Osteoblast (primary cell): ENCODE data around the gene CTPS2. TPM values are rescaled to one million over a fixed set of nuclear protein-coding genes. Genes with fewer than 3 reads are reported as not detected.
A peak's percentile ranks its signal among the peaks of the same experiment; 100 is the strongest.
"Not testable (repeated sequence)": the region's sequence is repeated elsewhere in the genome, so short reads cannot be mapped to it uniquely, and the experiment has no call there.

ENCODE experiments used
- DNase-seq: peaks from one replicate; pipeline ENCODE4 v3.0.0; 2011; ENCODE audit warnings: low spot score, mixed read lengths; ENCODE audit not compliant: insufficient read length; ENCODE audit errors: missing footprints
- H2AFZ ChIP-seq: 2 replicates; pipeline ENCODE4 v1.6.0; 2011; ENCODE audit warnings: mild to moderate bottlenecking, low read length
- H3K27ac ChIP-seq: 2 replicates; pipeline ENCODE4 v1.5.1; 2011; ENCODE audit warnings: mild to moderate bottlenecking, low read depth, low read length, moderate library complexity
- H3K27me3 ChIP-seq: 2 replicates; pipeline ENCODE4 v1.6.0; 2012; ENCODE audit warnings: mild to moderate bottlenecking, control low read depth, inconsistent platforms, low read length, moderate library complexity; ENCODE audit not compliant: insufficient read depth
- H3K36me3 ChIP-seq: 2 replicates; pipeline ENCODE4 v1.5.1; 2011; ENCODE audit warnings: mild to moderate bottlenecking, low read length, control low read depth, moderate library complexity; ENCODE audit not compliant: insufficient read depth
- H3K4me1 ChIP-seq: 2 replicates; pipeline ENCODE4 v1.5.1; 2011; ENCODE audit warnings: mild to moderate bottlenecking, low read length, control low read depth, moderate library complexity; ENCODE audit not compliant: insufficient read depth
- H3K4me2 ChIP-seq: 2 replicates; pipeline ENCODE4 v1.6.0; 2011; ENCODE audit warnings: mild to moderate bottlenecking, low read length; ENCODE audit not compliant: insufficient read depth
- H3K4me3 ChIP-seq: fragments of 200-600 bp; sonication (generic); 3 replicates; pipeline ENCODE4 v1.5.1; 2012; ENCODE audit warnings: mild to moderate bottlenecking, low read length, inconsistent platforms; ENCODE audit not compliant: insufficient read depth
- H3K79me2 ChIP-seq: 2 replicates; pipeline ENCODE4 v1.6.0; 2012; ENCODE audit warnings: mild to moderate bottlenecking, low read length, control low read depth, inconsistent platforms; ENCODE audit not compliant: insufficient read depth
- H3K9me3 ChIP-seq: 2 replicates; pipeline ENCODE4 v1.5.1; 2011; ENCODE audit warnings: low read depth, low read length, control low read depth
- H4K20me1 ChIP-seq: 2 replicates; pipeline ENCODE4 v1.6.0; 2012; ENCODE audit warnings: mild to moderate bottlenecking, low read length, control low read depth; ENCODE audit not compliant: insufficient read depth
- CTCF ChIP-seq: IDR thresholded peaks from 2 replicates; pipeline ENCODE4 v1.5.1; 2011; ENCODE audit warnings: mild to moderate bottlenecking, low read depth, low read length, moderate library complexity; ENCODE audit errors: extremely low read depth
- total RNA-seq: library from RNA; depleted of rRNA; stranded (reverse); fragments of >200 nt; gene quantifications from 2 replicates; pipeline ENCODE4 v1.2.3, GENCODE V29; 2012

CTPS2 gene
- 8.0 and 10.3 TPM in 2 replicates for total RNA-seq

- no peaks in the 10 kb centered on the region for H3K36me3 ChIP-seq
- H3K27ac ChIP-seq: peak within 1 kb of the TSS; percentile 28
- H3K4me2 ChIP-seq: peak within 1 kb of the TSS; percentile 92
- no peaks in the 10 kb centered on the region for H3K9me3 ChIP-seq
- H3K4me3 ChIP-seq: peak within 1 kb of the TSS; percentile 81
- no peaks in the 10 kb centered on the region for H4K20me1 ChIP-seq
- peaks cover 7% of the 10 kb centered on the region for H3K27me3 ChIP-seq
- peak; percentile 97 for DNase-seq
- peak within 1 kb of the TSS; percentile 99 for H2AFZ ChIP-seq
- no peak for TF ChIP-seq CTCF
- H3K79me2 ChIP-seq: no peaks in the 10 kb centered on the region
- H3K4me1 ChIP-seq: no peaks in the 10 kb centered on the region
Measured at GRCh38 chrX:16712548-16713155, at the start of gene CTPS2. Gene CTPS2, minus strand, starts transcription at chrX:16712669. Its CDS starts 9,767 bp downstream, at chrX:16702902.

GRCh38 chrX:16761500-16761899 lies 49.0 kb upstream of the CTPS2 start:
- not testable (repeated sequence) for H4K20me1 ChIP-seq, H3K9me3 ChIP-seq

GRCh38 chrX:16756724-16757123 lies 44.3 kb upstream of the CTPS2 start:
- H3K36me3 ChIP-seq: peaks cover 58% of the 10 kb centered on the region
- no peaks in the 10 kb centered on the region for H3K9me3 ChIP-seq
- no peak for TF ChIP-seq CTCF
- no peak overlapping the region for H3K27ac ChIP-seq
- no peak for DNase-seq
- H3K4me2 ChIP-seq: no peak overlapping the region
- no peaks in the 10 kb centered on the region for H3K27me3 ChIP-seq
- H3K4me3 ChIP-seq: no peak overlapping the region
- no peaks in the 10 kb centered on the region for H3K79me2 ChIP-seq
- no peaks in the 10 kb centered on the region for H3K4me1 ChIP-seq
- no peaks in the 10 kb centered on the region for H4K20me1 ChIP-seq
- H2AFZ ChIP-seq: no peak overlapping the region

More at GRCh38 chrX:16761500-16761899, 49.0 kb upstream of the CTPS2 start:
- not testable (repeated sequence) for H3K4me3 ChIP-seq, DNase-seq, H3K4me2 ChIP-seq, H3K27ac ChIP-seq, H3K4me1 ChIP-seq, H3K27me3 ChIP-seq, H2AFZ ChIP-seq, H3K79me2 ChIP-seq
- H3K36me3 ChIP-seq: peaks cover 31% of the 10 kb centered on the region

GRCh38 chrX:16754019-16754418 lies 41.5 kb upstream of the CTPS2 start:
- Histone ChIP-seq H2AFZ (no peak overlapping the region), H3K4me2 (no peak overlapping the region), H4K20me1 (no peaks in the 10 kb centered on the region), H3K9me3 (no peaks in the 10 kb centered on the region), H3K4me1 (no peaks in the 10 kb centered on the region), H3K36me3 (peaks cover 47% of the 10 kb centered on the region), H3K79me2 (no peaks in the 10 kb centered on the region), H3K27me3 (no peaks in the 10 kb centered on the region), H3K4me3 (no peak overlapping the region), H3K27ac (no peak overlapping the region)
- TF ChIP-seq CTCF: no peak
- no peak for DNase-seq
